ENCODE results near the gene PDE6A.

Gene PDE6A

GRCh38 chr5:149810856-149811255 is 133.7 kb downstream of the PDE6A start:
- DNase-seq (ENCODE audit: low spot score): no peak

GRCh38 chr5:149809931-149810691 is 134.5 kb downstream of the PDE6A start:
- DNase-seq (ENCODE audit: low spot score): no peak

GRCh38 chr5:149808264-149808982 is 136.2 kb downstream of the PDE6A start:
- DNase-seq (ENCODE audit: low spot score): no peak

Data from hepatic stellate cell (primary cell).